T-helper 2 cell (primary cell): ENCODE results near the gene SLC2A11.
A peak's percentile ranks its signal among the peaks of the same experiment; 100 is the strongest.
"Not testable (repeated sequence)": the region's sequence is repeated elsewhere in the genome, so short reads cannot be mapped to it uniquely, and the experiment has no call there.

Source experiments
- DNase-seq, 5 experiments: peaks; one replicate each; pipeline versions ENCODE4 v3.0.0 to v3.0.0-alpha.2; 2012 to 2022

Gene SLC2A11

GRCh38 chr22:23891726-23892125 lies 34.1 kb downstream of the SLC2A11 start:
- DNase-seq = no peak

- no peak for DNase-seq
Observed at GRCh38 chr22:23892130-23892529, 34.5 kb downstream of the SLC2A11 start.

- no peak for DNase-seq
Observed at GRCh38 chr22:23892706-23893105, 35.0 kb downstream of the SLC2A11 start.

GRCh38 chr22:23893121-23893944 lies 35.7 kb downstream of the SLC2A11 start:
- DNase-seq = no peak

GRCh38 chr22:23893945-23894709 lies 36.5 kb downstream of the SLC2A11 start, which contains the start of gene MIF:
TSS of gene MIF (plus strand) at chr22:23894383. CDS start at chr22:23894475, 92 bp downstream.
- DNase-seq = peak; percentile 87 to 96 (median 94)

GRCh38 chr22:23894710-23895598 lies 37.3 kb downstream of the SLC2A11 start:
- DNase-seq = peak; percentile 21 to 85 (median 49)

GRCh38 chr22:23895599-23896144 lies 38.0 kb downstream of the SLC2A11 start:
- no peak for DNase-seq

- no peak for DNase-seq
Observed at GRCh38 chr22:23896166-23896522, 38.5 kb downstream of the SLC2A11 start.

- no peak for DNase-seq
Observed at GRCh38 chr22:23896523-23897186, 39.0 kb downstream of the SLC2A11 start.

- DNase-seq = no peak
Observed at GRCh38 chr22:23897320-23897719, 39.6 kb downstream of the SLC2A11 start.

- no peak for DNase-seq
Observed at GRCh38 chr22:23898006-23898974, 40.6 kb downstream of the SLC2A11 start.

- DNase-seq = no peak
Observed at GRCh38 chr22:23899042-23899745, 41.5 kb downstream of the SLC2A11 start.

GRCh38 chr22:23900227-23900626 lies 42.6 kb downstream of the SLC2A11 start:
- DNase-seq = not testable (repeated sequence)

- no peak for DNase-seq
Observed at GRCh38 chr22:23901600-23901999, 43.9 kb downstream of the SLC2A11 start.

GRCh38 chr22:23903328-23903971 lies 45.8 kb downstream of the SLC2A11 start:
- DNase-seq = no peak

GRCh38 chr22:23904573-23905254 lies 47.0 kb downstream of the SLC2A11 start:
- no peak for DNase-seq

- no peak for DNase-seq
Observed at GRCh38 chr22:23906641-23907040, 49.0 kb downstream of the SLC2A11 start.

GRCh38 chr22:23907423-23907822 lies 49.7 kb downstream of the SLC2A11 start:
- not testable (repeated sequence) for DNase-seq
